Hematopoietic multipotent progenitor cell (in vitro differentiated cells): Measurements from ENCODE around the gene MPP7. TPM values are rescaled to one million over a fixed set of nuclear protein-coding genes. Genes with fewer than 3 reads are reported as not detected.

Experiments used
- DNase-seq, 3 donors: peaks; one replicate each; pipeline ENCODE4 v3.0.0-alpha.2; 2011 to 2015; ENCODE audit warnings: low read depth in 2 of 3, low spot score in 2 of 3
- small RNA-seq: library from RNA; depleted of rRNA; stranded (forward); fragments of <200 nt; gene quantifications from one replicate; pipeline ENCODE3, GENCODE V24; 2012
- total RNA-seq: library from RNA; depleted of rRNA; stranded (reverse); fragments of >200 nt; gene quantifications from one replicate; pipeline ENCODE4 v1.2.3, GENCODE V29; 2012

Gene MPP7
- total RNA-seq, 1 donor, result 7.8 TPM

DNA sequence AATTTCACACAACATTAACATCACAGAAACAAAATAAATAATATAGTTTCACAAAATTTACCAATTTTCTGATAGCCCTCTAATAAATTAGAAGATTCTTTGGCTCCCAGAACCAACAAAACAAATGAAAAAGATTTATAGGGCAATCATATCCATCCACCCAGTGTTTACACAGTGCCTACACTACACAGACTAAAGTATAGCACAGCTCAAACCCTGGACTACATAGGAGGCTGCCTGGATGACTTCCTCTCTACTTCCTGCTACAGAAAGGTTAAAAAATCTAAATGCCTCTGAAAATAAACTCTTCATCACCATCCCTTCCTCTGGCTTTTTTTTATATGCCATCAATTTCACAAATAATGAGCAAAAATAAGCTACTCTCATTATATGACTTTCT lies 28.4 kb downstream of the MPP7 start:
- no peak for DNase-seq

DNA sequence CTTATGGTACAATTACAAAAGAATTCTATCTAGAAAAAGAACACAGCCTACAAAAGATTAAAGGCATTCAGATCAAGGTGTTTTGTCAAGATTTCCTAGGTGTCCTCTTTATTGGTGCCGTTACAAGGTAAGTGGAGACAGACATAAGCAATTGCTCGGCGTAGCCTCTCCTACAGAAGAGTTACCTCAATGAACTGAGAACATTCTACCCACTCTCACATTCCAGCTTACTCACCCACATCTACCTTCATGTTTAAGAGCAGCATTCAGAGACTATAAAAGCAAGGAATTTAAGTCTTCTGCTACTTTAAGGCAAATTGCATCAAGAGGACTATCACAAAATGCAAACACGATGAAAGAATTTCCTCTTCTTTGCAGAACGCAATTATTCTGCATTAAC lies 29.5 kb downstream of the MPP7 start:
- no peak for DNase-seq

DNA sequence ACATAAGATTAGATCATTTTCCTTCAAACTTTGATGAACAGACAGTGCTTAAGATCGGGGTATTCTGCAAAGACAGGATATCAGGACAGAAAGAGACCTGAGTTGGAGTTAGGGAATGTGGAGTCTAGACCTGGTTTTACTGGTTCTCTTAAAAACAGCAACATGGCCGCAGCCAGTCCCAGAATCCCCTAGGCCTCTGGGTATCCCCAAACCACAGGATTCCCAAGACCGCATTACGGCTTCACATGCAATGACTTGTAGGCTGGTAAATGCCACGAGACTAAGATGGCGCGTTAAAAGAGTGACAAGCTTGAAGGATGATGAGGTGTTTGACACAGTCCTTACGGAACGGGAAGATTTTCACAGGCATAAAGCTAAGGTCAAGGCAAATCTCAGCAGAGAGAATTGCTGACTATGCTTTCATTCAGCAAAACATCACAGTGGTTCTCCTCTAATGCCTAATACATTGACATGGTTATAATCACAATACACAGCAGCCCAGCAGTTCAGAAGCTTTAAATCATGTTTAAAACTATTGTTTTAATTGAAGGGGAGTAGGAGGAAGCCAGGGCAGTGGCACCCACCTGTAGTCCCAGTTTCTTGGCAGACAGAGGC lies 32.9 kb downstream of the MPP7 start:
- DNase-seq, result no peak

DNA sequence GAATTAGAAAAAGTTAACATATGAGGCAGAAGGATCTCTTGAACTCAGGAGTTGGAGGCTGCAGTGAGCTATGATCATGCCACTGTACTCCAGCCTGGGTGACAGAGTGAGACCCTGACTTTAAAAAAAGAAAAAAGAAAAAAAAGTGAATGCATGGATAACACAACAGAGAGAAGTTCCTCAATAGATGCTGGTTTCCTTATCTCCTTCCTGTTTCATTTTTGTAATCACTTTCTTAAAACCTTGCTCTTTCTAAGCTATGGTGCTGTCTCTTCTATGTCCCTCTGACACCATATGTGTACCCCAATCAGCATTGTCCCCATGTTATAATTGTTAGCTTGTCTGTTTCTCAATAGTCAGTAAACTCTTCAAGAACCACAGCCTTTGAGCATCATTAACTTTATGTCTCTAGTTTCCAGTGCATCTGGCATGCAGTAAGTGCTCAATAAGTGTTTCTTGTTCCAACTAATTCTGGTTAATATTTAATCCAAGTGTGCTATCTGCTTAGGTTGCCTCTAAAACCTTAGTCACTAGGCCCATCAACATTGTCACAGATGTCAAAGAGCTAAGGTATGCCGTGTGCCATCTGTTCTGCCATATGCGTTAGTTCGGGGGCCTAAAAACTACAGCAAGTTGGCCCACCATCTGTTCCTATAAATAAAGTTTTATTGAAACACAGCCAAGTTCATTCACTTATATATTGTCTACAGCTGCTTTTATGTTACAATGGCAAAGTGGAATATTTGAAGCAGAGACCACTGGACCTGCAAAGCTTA lies 36.2 kb downstream of the MPP7 start:
- no peak for DNase-seq

DNA sequence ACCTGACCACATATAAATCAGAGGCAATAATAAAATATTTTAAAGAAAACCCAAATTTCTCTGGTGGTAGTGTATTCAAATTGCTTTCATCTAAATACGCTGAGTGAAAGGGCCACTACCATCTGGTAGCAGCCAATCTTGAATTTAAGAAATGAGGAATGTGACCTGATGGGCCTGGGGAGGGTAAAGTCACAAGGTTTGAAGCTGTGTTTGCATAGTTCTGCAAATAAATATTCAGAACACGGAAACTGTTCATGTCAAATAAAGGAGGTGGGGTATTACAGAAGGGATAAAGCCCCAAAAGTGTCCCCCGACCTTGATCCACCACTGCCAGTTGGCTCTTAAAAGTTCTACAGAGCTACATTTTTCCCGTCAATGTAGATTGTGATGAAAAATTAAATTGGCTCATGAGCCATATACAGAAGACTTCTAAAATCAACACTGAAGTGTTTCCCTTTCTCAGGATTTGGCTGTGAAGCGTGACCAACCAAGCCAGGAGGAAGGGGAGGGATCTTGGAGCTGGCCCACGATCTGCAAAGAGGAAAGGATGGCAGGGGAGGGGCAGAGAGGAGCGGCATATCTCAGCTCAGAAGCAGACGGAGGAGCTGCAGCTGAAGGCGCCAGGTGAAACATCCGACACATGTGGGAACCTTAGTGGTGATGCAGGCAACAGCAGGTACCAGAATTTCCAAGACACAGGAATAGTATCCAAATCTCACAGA lies 39.6 kb downstream of the MPP7 start:
- DNase-seq, result no peak

DNA sequence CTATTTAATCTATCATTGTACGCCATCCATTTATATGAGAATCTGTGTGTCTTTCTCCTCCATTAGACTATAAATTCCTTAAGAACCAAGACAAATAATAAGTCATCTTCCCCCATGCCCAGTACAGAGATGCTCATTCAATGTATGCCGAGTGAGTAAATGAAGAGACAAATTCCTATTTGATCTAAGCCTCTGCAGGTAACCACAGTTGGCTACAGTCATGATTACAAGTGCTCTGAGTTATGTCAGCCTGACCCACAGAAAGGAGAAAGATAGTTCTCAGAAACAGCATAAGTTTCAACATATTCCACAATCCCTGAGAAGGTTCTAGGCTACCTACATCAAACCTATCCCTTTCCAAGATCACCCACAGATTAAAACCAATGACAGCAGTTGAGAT lies 46.1 kb downstream of the MPP7 start:
- DNase-seq, result no peak

DNA sequence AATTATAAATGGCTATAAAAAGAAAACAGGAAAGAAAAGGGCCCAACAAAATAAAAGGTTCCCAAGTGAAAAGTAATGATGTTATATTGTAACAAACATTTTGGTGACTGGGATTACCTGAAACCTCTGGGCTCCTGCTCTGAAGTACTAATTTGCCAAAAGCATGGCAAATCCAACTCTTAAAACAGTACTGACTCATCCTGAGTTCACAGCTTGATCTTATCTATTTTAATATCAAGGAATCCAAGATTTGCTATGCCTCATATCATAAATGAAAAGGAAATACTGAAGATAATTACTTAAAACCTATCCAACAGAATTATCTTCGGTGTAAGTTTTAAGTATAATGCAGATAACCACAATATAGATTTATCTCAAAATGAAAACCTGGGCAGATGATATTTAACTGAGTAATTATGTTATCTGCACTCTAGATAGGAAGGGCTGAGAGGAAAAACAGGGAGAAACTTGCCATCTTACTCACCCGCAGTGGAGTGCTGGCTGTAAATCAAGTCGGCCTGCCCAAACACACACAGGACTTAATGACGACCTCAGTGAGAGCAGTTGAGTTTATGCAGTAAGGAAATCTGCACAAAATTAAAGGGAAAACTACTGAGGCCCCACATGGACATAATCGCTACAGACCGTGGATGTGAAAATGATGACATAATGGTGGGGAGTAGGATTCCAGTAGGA lies 48.4 kb downstream of the MPP7 start:
- peak in 2 of 3 donors; percentile 9 to 11 for DNase-seq

DNA sequence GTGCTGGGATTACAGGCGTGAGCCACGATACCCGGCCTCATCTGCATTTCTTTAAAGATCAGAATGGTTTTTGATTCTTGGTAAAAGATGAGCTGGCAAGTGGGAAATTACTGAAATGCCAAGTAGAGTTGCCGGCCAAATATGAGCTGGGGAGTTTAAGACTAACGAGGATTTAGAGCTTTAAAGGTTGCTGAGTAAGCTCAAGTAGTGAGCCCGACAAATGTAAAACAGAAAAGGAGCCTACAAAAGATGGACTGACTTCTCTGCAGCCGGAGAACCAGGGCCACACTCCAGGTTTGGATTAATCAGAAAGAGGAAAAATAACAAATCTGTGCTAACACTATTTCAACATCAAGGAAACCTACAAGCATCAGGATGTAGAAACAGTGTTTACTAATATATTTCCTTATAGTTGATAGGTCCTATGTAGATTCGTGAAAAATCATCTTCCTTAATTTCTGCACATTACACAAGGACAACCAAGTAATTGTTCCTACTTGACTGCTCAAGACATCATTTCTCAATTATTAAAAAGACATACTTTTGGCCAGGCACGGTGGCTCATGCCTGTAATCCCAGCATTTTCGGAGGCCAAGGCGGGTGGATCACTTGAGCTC lies 49.6 kb downstream of the MPP7 start:
- no peak for DNase-seq

Small RNA genes lying within 50 kb of the gene (small RNA-seq; reads per million reads assigned to genes)
- not detected for gene MIR8086

Other genes with a start within 250 kb of the MPP7 start
- 66.2 TPM for gene WAC, start 230.1 kb upstream of the MPP7 start, total RNA-seq